HepG2 (cell line): ENCODE results near the gene SIGLEC14. TPM values are rescaled to one million over a fixed set of nuclear protein-coding genes. Genes with fewer than 3 reads are reported as not detected.

ENCODE experiments used
- ARNT2 ChIP-seq: sonication (generic); formaldehyde crosslinking; IDR thresholded peaks from 2 replicates; pipeline ENCODE4 v1.8.0; 2022; ENCODE audit warnings: mild to moderate bottlenecking, low read depth, missing genetic modification reagents, moderate library complexity
- CEBPG ChIP-seq: IDR thresholded peaks from 2 replicates; pipeline ENCODE4 v1.6.1; 2016
- CENPX ChIP-seq: sonication (generic); formaldehyde crosslinking; IDR thresholded peaks from 2 replicates; pipeline ENCODE4 v1.9.0; 2021; ENCODE audit warnings: mild to moderate bottlenecking, missing genetic modification reagents, moderate library complexity
- CSRNP1 ChIP-seq: sonication (generic); formaldehyde crosslinking; IDR thresholded peaks from 2 replicates; pipeline ENCODE4 v1.8.1; 2023; ENCODE audit warnings: mild to moderate bottlenecking, missing genetic modification reagents
- ETV6 ChIP-seq: sonication (generic); formaldehyde crosslinking; conservative IDR thresholded peaks from 2 replicates; pipeline ENCODE4 v1.4.0; 2020; ENCODE audit warnings: missing genetic modification reagents
- HDAC6 ChIP-seq: fragments of 200-600 bp; sonication (generic); IDR thresholded peaks from 2 replicates; pipeline ENCODE4 v1.7.0; 2017; ENCODE audit warnings: mild to moderate bottlenecking, antibody characterized with exemption, low read length, low read depth
- HOXA3 ChIP-seq: sonication (generic); formaldehyde crosslinking; IDR thresholded peaks from 2 replicates; pipeline ENCODE4 v1.5.0; 2020; ENCODE audit warnings: missing genetic modification reagents
- HOXA9 ChIP-seq: sonication (generic); formaldehyde crosslinking; IDR thresholded peaks from 2 replicates; pipeline ENCODE4 v1.8.1; 2022; ENCODE audit warnings: missing genetic modification reagents, mild to moderate bottlenecking, moderate library complexity, borderline replicate concordance
- IRF2 ChIP-seq: IDR thresholded peaks from 2 replicates; pipeline ENCODE4 v1.6.1; 2018; ENCODE audit warnings: missing genetic modification reagents, missing compliant biosample characterization
- KDM6A ChIP-seq: IDR thresholded peaks from 2 replicates; pipeline ENCODE4 v1.6.1; 2016; ENCODE audit warnings: low read depth
- KLF12 ChIP-seq: sonication (generic); formaldehyde crosslinking; IDR thresholded peaks from 2 replicates; pipeline ENCODE4 v1.4.0; 2020; ENCODE audit warnings: missing genetic modification reagents, borderline replicate concordance
- PAF1 ChIP-seq: IDR thresholded peaks from 2 replicates; pipeline ENCODE4 v1.6.1; 2016; ENCODE audit warnings: missing genetic modification reagents, missing compliant biosample characterization
- RAD51 ChIP-seq: fragments of 450-650 bp; IDR thresholded peaks from 2 replicates; pipeline ENCODE4 v1.6.1; 2016; ENCODE audit warnings: borderline replicate concordance
- SIN3A ChIP-seq: IDR thresholded peaks from 2 replicates; pipeline ENCODE4 v1.6.1; 2011; ENCODE audit warnings: low read depth, mild to moderate bottlenecking, control low read depth, low read length, borderline replicate concordance
- SKIL ChIP-seq: sonication (generic); formaldehyde crosslinking; IDR thresholded peaks from 2 replicates; pipeline ENCODE4 v1.8.0; 2022; ENCODE audit warnings: missing genetic modification reagents, mild to moderate bottlenecking, moderate library complexity, borderline replicate concordance
- SRF ChIP-seq: IDR thresholded peaks from 2 replicates; pipeline ENCODE4 v1.6.1; 2011; ENCODE audit warnings: mild to moderate bottlenecking, low read depth, low read length, moderate library complexity
- TRIM22 ChIP-seq: fragments of 450-650 bp; IDR thresholded peaks from 2 replicates; pipeline ENCODE4 v1.6.1; 2017
- ZFYVE20 ChIP-seq: sonication (generic); formaldehyde crosslinking; IDR thresholded peaks from 2 replicates; pipeline ENCODE4 v1.8.0; 2023; ENCODE audit warnings: low read depth, mild to moderate bottlenecking, moderate library complexity, missing genetic modification reagents, borderline replicate concordance
- ZNF124 ChIP-seq: sonication (generic); formaldehyde crosslinking; IDR thresholded peaks from 2 replicates; pipeline ENCODE4 v1.4.0; 2020; ENCODE audit warnings: missing genetic modification reagents
- ZNF253 ChIP-seq: sonication (generic); formaldehyde crosslinking; IDR thresholded peaks from 2 replicates; pipeline ENCODE4 v1.8.0; 2022; ENCODE audit warnings: mild to moderate bottlenecking, missing genetic modification reagents, borderline replicate concordance
- ZNF512 ChIP-seq: sonication (generic); formaldehyde crosslinking; IDR thresholded peaks from 2 replicates; pipeline ENCODE4 v1.4.0; 2020; ENCODE audit warnings: mild to moderate bottlenecking, missing genetic modification reagents
- ZNF674 ChIP-seq: sonication (generic); formaldehyde crosslinking; IDR thresholded peaks from 2 replicates; pipeline ENCODE4 v1.5.0; 2020; ENCODE audit warnings: low read depth, mild to moderate bottlenecking, missing genetic modification reagents
- ZNF724P ChIP-seq: sonication (generic); formaldehyde crosslinking; IDR thresholded peaks from 2 replicates; pipeline ENCODE4 v1.8.0; 2022; ENCODE audit warnings: missing genetic modification reagents, borderline replicate concordance
- ZNF777 ChIP-seq: sonication (generic); formaldehyde crosslinking; IDR thresholded peaks from 2 replicates; pipeline ENCODE4 v1.4.0; 2020; ENCODE audit warnings: missing genetic modification reagents
- ZSCAN30 ChIP-seq: sonication (generic); formaldehyde crosslinking; IDR thresholded peaks from 2 replicates; pipeline ENCODE4 v1.5.0; 2020; ENCODE audit warnings: mild to moderate bottlenecking, missing genetic modification reagents
- polyA plus RNA-seq, 8 experiments: library from polyadenylated mRNA; depleted of rRNA in 3 of 8; stranded (reverse) in 7 of 8; unstranded in 1 of 8; fragments of >200 nt; fragmentation: Illumina TruSeq in 4 of 8; extraction: Trizol in 4 of 8; gene quantifications; 2 replicates each; pipeline versions ENCODE4 v1.2.1 to v1.2.3, GENCODE V29; 2011 to 2016; ENCODE audit warnings: low read depth in 4 of 8, missing spikeins in 1 of 8, mixed read lengths in 1 of 8; ENCODE audit not compliant: insufficient read depth in 1 of 8
- total RNA-seq, 5 experiments: library from RNA; depleted of rRNA; stranded (reverse); fragments of >200 nt; fragmentation: Illumina TruSeq; extraction: Trizol; gene quantifications; 2 replicates each; pipeline ENCODE4 v1.2.3, GENCODE V29; 2016; ENCODE audit warnings: low read depth in 1 of 5

The SIGLEC14 gene
- total and polyA plus RNA-seq, 2 of the 13 experiments (the other 11 are each of a cell fraction or from before 2014, with no cell fraction given), result 0.05 to 0.09 TPM

GRCh38 chr19:51607920-51608562 lies 38.6 kb downstream of the SIGLEC14 start (continued):
- TF ChIP-seq SRF (peak; percentile 84), HOXA9 (CRISPR knock-in tag) (peak; percentile 88), ZNF253 (CRISPR knock-in tag) (0 out of 2 replicates have a peak, but pooled peaks have one; percentile 57), ZNF777 (CRISPR knock-in tag) (0 out of 2 replicates have a peak, but pooled peaks have one; percentile 65), PAF1 (CRISPR knock-in tag) (no peak), ZNF724P (CRISPR knock-in tag) (peak; percentile 33; the same call in 1 of the 2 replicates), SKIL (CRISPR knock-in tag) (0 out of 2 replicates have a peak, but pooled peaks have one; percentile 48), ZNF124 (CRISPR knock-in tag) (peak; percentile 98), TRIM22 (no peak), CSRNP1 (peak; percentile 58; the same call in 1 of the 2 replicates), HDAC6 (no peak), KDM6A (no peak), CENPX (CRISPR knock-in tag) (no peak), IRF2 (CRISPR knock-in tag) (peak; percentile 75), ZNF674 (CRISPR knock-in tag) (no peak), ARNT2 (CRISPR knock-in tag) (peak; percentile 78; the same call in 1 of the 2 replicates), RAD51 (no peak), ZFYVE20 (CRISPR knock-in tag) (no peak), ZNF512 (CRISPR knock-in tag) (no peak), CEBPG (CRISPR knock-in tag) (peak; percentile 37; the same call in 1 of the 2 replicates), ZSCAN30 (CRISPR knock-in tag) (peak; percentile 81; the same call in 1 of the 2 replicates), SIN3A (no peak), HOXA3 (peak; percentile 71), ETV6 (CRISPR knock-in tag) (peak; percentile 96), KLF12 (CRISPR knock-in tag) (peak; percentile 88)
